ENCODE results near the gene OIT3.

The OIT3 gene

GRCh38 chr10:72954230-72954595 is 60.7 kb downstream of the OIT3 start:
- no peak overlapping the region for H3K4me3 ChIP-seq (ENCODE audit: low read depth, low read length)
- peaks cover 17% of the 10 kb centered on the region for H3K4me1 ChIP-seq (ENCODE audit: control insufficient read depth, insufficient read depth, low read length)
- H3K36me3 ChIP-seq (ENCODE audit: control insufficient read depth, insufficient read depth, low read length) = no peaks in the 10 kb centered on the region

GRCh38 chr10:72954596-72955554 is 61.3 kb downstream of the OIT3 start, which contains the start of gene PLA2G12B:
PLA2G12B (minus strand) TSS chr10:72954806; CDS start chr10:72954685, 121 bp downstream.
- Histone ChIP-seq H3K4me3 (ENCODE audit: low read depth, low read length) (no peak within 1 kb of the TSS), H3K4me1 (ENCODE audit: control insufficient read depth, insufficient read depth, low read length) (peaks cover 17% of the 10 kb centered on the region), H3K36me3 (ENCODE audit: control insufficient read depth, insufficient read depth, low read length) (no peaks in the 10 kb centered on the region), H3K9me3 (ENCODE audit: control insufficient read depth, insufficient read depth, low read length) (no peaks in the 10 kb centered on the region), H3K9ac (ENCODE audit: low read depth, low read length) (no peak within 1 kb of the TSS), H3K27me3 (ENCODE audit: control insufficient read depth, insufficient read depth, low read length) (no peaks in the 10 kb centered on the region)

More at GRCh38 chr10:72954230-72954595, 60.7 kb downstream of the OIT3 start:
- no peaks in the 10 kb centered on the region for H3K9me3 ChIP-seq (ENCODE audit: control insufficient read depth, insufficient read depth, low read length)
- no peak overlapping the region for H3K9ac ChIP-seq (ENCODE audit: low read depth, low read length)
- H3K27me3 ChIP-seq (ENCODE audit: control insufficient read depth, insufficient read depth, low read length) = no peaks in the 10 kb centered on the region

GRCh38 chr10:72956001-72956400 is 62.5 kb downstream of the OIT3 start:
- H3K4me3 ChIP-seq (ENCODE audit: low read depth, low read length) = no peak overlapping the region
- H3K9me3 ChIP-seq (ENCODE audit: control insufficient read depth, insufficient read depth, low read length) = no peaks in the 10 kb centered on the region
- H3K27me3 ChIP-seq (ENCODE audit: control insufficient read depth, insufficient read depth, low read length) = no peaks in the 10 kb centered on the region
- H3K9ac ChIP-seq (ENCODE audit: low read depth, low read length) = no peak overlapping the region
- peaks cover 17% of the 10 kb centered on the region for H3K4me1 ChIP-seq (ENCODE audit: control insufficient read depth, insufficient read depth, low read length)
- H3K36me3 ChIP-seq (ENCODE audit: control insufficient read depth, insufficient read depth, low read length) = no peaks in the 10 kb centered on the region

GRCh38 chr10:72976886-72977285 is 83.3 kb downstream of the OIT3 start:
- peaks cover under 1% of the 10 kb centered on the region for H3K4me1 ChIP-seq (ENCODE audit: control insufficient read depth, insufficient read depth, low read length)
- H3K27me3 ChIP-seq (ENCODE audit: control insufficient read depth, insufficient read depth, low read length) = no peaks in the 10 kb centered on the region
- H3K9me3 ChIP-seq (ENCODE audit: control insufficient read depth, insufficient read depth, low read length) = no peaks in the 10 kb centered on the region
- no peak overlapping the region for H3K4me3 ChIP-seq (ENCODE audit: low read depth, low read length)
- no peak overlapping the region for H3K9ac ChIP-seq (ENCODE audit: low read depth, low read length)
- no peaks in the 10 kb centered on the region for H3K36me3 ChIP-seq (ENCODE audit: control insufficient read depth, insufficient read depth, low read length)

GRCh38 chr10:72979709-72980108 is 86.2 kb downstream of the OIT3 start:
- H3K36me3 ChIP-seq (ENCODE audit: control insufficient read depth, insufficient read depth, low read length) = no peaks in the 10 kb centered on the region
- H3K27me3 ChIP-seq (ENCODE audit: control insufficient read depth, insufficient read depth, low read length) = no peaks in the 10 kb centered on the region
- peaks cover 2% of the 10 kb centered on the region for H3K4me1 ChIP-seq (ENCODE audit: control insufficient read depth, insufficient read depth, low read length)
- no peak overlapping the region for H3K4me3 ChIP-seq (ENCODE audit: low read depth, low read length)
- H3K9ac ChIP-seq (ENCODE audit: low read depth, low read length) = no peak overlapping the region
- no peaks in the 10 kb centered on the region for H3K9me3 ChIP-seq (ENCODE audit: control insufficient read depth, insufficient read depth, low read length)

- no peaks in the 10 kb centered on the region for H3K27me3 ChIP-seq (ENCODE audit: control insufficient read depth, insufficient read depth, low read length)
- H3K9me3 ChIP-seq (ENCODE audit: control insufficient read depth, insufficient read depth, low read length) = no peaks in the 10 kb centered on the region
- no peaks in the 10 kb centered on the region for H3K36me3 ChIP-seq (ENCODE audit: control insufficient read depth, insufficient read depth, low read length)
- H3K9ac ChIP-seq (ENCODE audit: low read depth, low read length) = no peak overlapping the region
- peaks cover 2% of the 10 kb centered on the region for H3K4me1 ChIP-seq (ENCODE audit: control insufficient read depth, insufficient read depth, low read length)
- H3K4me3 ChIP-seq (ENCODE audit: low read depth, low read length) = no peak overlapping the region
Measured at GRCh38 chr10:72980348-72980747, 86.8 kb downstream of the OIT3 start.

- no peak overlapping the region for H3K9ac ChIP-seq (ENCODE audit: low read depth, low read length)
- H3K36me3 ChIP-seq (ENCODE audit: control insufficient read depth, insufficient read depth, low read length) = no peaks in the 10 kb centered on the region
- no peak overlapping the region for H3K4me3 ChIP-seq (ENCODE audit: low read depth, low read length)
- H3K27me3 ChIP-seq (ENCODE audit: control insufficient read depth, insufficient read depth, low read length) = no peaks in the 10 kb centered on the region
- H3K4me1 ChIP-seq (ENCODE audit: control insufficient read depth, insufficient read depth, low read length) = peaks cover 2% of the 10 kb centered on the region
- no peaks in the 10 kb centered on the region for H3K9me3 ChIP-seq (ENCODE audit: control insufficient read depth, insufficient read depth, low read length)
Measured at GRCh38 chr10:72981028-72981881, 87.7 kb downstream of the OIT3 start.

GRCh38 chr10:72981882-72982529 is 88.5 kb downstream of the OIT3 start:
- H3K9me3 ChIP-seq (ENCODE audit: control insufficient read depth, insufficient read depth, low read length) = no peaks in the 10 kb centered on the region
- no peaks in the 10 kb centered on the region for H3K27me3 ChIP-seq (ENCODE audit: control insufficient read depth, insufficient read depth, low read length)
- no peak overlapping the region for H3K4me3 ChIP-seq (ENCODE audit: low read depth, low read length)
- H3K36me3 ChIP-seq (ENCODE audit: control insufficient read depth, insufficient read depth, low read length) = no peaks in the 10 kb centered on the region
- H3K4me1 ChIP-seq (ENCODE audit: control insufficient read depth, insufficient read depth, low read length) = peaks cover 2% of the 10 kb centered on the region
- no peak overlapping the region for H3K9ac ChIP-seq (ENCODE audit: low read depth, low read length)
